Caco-2 (cell line): ENCODE results near the gene LDLRAD1. TPM values are rescaled to one million over a fixed set of nuclear protein-coding genes. Genes with fewer than 3 reads are reported as not detected.
A peak's percentile ranks its signal among the peaks of the same experiment; 100 is the strongest.

Experiments used
- BruUV-seq: library from RNA; stranded (reverse); fragments of 400-500 nt; replicated peaks from 2 replicates; lab custom pipeline; 2021; lab: Mats Ljungman, UMichigan
- CTCF ChIA-PET: fragments of 300-600 bp; sonication (Branson Sonifier 250); formaldehyde crosslinking; loops from one replicate; lab custom pipeline; 2022; ENCODE audit warnings: antibody characterized with exemption; lab: Charles Lee
- POLR2A ChIA-PET: fragments of 300-600 bp; sonication (Branson Sonifier 250); formaldehyde crosslinking; loops from one replicate; lab custom pipeline; 2022; ENCODE audit warnings: antibody characterized with exemption; lab: Charles Lee
- DNase-seq, 2 experiments: peaks; one replicate each; pipeline versions ENCODE4 v3.0.0 to v3.0.0-alpha.2; 2020 to 2022
- H3K27me3 ChIP-seq: replicated peaks from 2 replicates; pipeline ENCODE4 v1.6.0; 2011; ENCODE audit warnings: low read length; ENCODE audit not compliant: control insufficient read depth, insufficient read depth
- H3K36me3 ChIP-seq: 2 replicates; pipeline ENCODE4 v1.5.1; 2011; ENCODE audit warnings: low read length; ENCODE audit not compliant: control insufficient read depth, insufficient read depth
- H3K4me1 ChIP-seq: fragments of 250-450 bp; sonication (Bioruptor Pico); 2 replicates; pipeline ENCODE4 v1.5.1; 2020; ENCODE audit warnings: mild to moderate bottlenecking
- H3K4me3 ChIP-seq: 2 replicates; pipeline ENCODE4 v1.5.1; 2011; ENCODE audit warnings: low read depth, mild to moderate bottlenecking, control low read depth, low read length
- H3K9me3 ChIP-seq: fragments of 250-450 bp; sonication (Bioruptor Pico); 2 replicates; pipeline ENCODE4 v1.5.1; 2020; ENCODE audit warnings: mild to moderate bottlenecking, moderate library complexity
- H3K27ac Mint-ChIP-seq: one replicate; pipeline ENCODE4 v1.8.0; 2022; ENCODE audit warnings: mixed read lengths; ENCODE audit not compliant: unreplicated experiment
- H3K27me3 Mint-ChIP-seq: one replicate; pipeline ENCODE4 v1.8.0; 2022; ENCODE audit warnings: mixed read lengths; ENCODE audit not compliant: insufficient read depth, unreplicated experiment
- H3K36me3 Mint-ChIP-seq: one replicate; pipeline ENCODE4 v1.8.0; 2022; ENCODE audit warnings: mild to moderate bottlenecking, mixed read lengths; ENCODE audit not compliant: insufficient read depth, unreplicated experiment
- H3K4me1 Mint-ChIP-seq: one replicate; pipeline ENCODE4 v1.8.0; 2022; ENCODE audit warnings: low read depth, mixed read lengths; ENCODE audit not compliant: unreplicated experiment
- H3K4me3 Mint-ChIP-seq: one replicate; pipeline ENCODE4 v1.8.0; 2022; ENCODE audit warnings: mild to moderate bottlenecking, moderate library complexity, mixed read lengths; ENCODE audit not compliant: unreplicated experiment
- H3K9me3 Mint-ChIP-seq: one replicate; pipeline ENCODE4 v1.8.0; 2022; ENCODE audit warnings: mixed read lengths; ENCODE audit not compliant: unreplicated experiment
- CTCF ChIP-seq, 2 experiments: fragments of 200-600 bp in 1 of 2; IDR thresholded peaks; 1 replicate in 1 of 2; 2 replicates in 1 of 2; pipeline versions ENCODE4 v1.5.1 to v1.8.0; 2011 to 2022; ENCODE audit warnings: antibody characterized with exemption in 1 of 2, control low read depth in 1 of 2, inconsistent platforms in 1 of 2, low read depth in 1 of 2, low read length in 1 of 2, mild to moderate bottlenecking in 1 of 2, moderate library complexity in 1 of 2; ENCODE audit not compliant: insufficient read depth in 1 of 2, severe bottlenecking in 1 of 2, unreplicated experiment in 1 of 2
- intact Hi-C: fragments of 100-400 bp; cut with micrococcal nuclease; formaldehyde crosslinking; loops from one replicate; pipeline ENCODE4 v1.10.0; 2022; ENCODE audit not compliant: unreplicated experiment
- total RNA-seq: library from RNA; stranded (reverse); gene quantifications from 2 replicates; pipeline ENCODE4 v1.2.3, GENCODE V29; 2022

Gene LDLRAD1
- total RNA-seq, 1 experiment from 2014 or later = not detected

DNA sequence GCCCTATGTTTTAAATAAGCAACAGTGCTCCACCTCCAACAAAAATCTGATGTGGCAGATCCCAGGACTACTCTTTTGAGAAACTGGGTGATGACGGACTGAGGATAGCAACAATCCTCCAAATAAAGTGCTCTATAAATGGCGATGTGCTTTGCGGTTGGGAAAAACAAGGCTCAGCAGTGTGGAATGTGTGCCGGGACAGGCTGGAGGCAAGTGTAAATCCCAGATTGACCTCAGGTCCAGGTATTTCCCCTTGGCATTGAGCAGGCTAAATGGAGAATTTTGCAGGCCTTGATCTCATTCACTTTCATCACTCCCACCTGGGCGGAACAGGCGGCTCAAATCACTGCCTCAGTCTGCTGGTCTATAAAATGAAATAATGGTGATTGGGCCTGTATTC is 36.8 kb downstream of the LDLRAD1 start:
- TF ChIP-seq CTCF (IDR thresholded peaks at IDR 0.05; ENCODE audit: insufficient read depth in 1 of 2, low read depth in 1 of 2, low read length in 1 of 2, severe bottlenecking in 1 of 2, unreplicated experiment in 1 of 2) = no peak
- intact Hi-C loops = no loop called here
- H3K27ac Mint-ChIP-seq = no peak overlapping the region
- no TSS peak for BruUV-seq
- DNase-seq = no peak
- ChIA-PET CTCF (no interaction called here), POLR2A (no interaction called here)
- no peaks in the 10 kb centered on the region for H3K9me3 Mint-ChIP-seq
- no peaks in the 10 kb centered on the region for H3K36me3 ChIP-seq
- no peaks in the 10 kb centered on the region for H3K36me3 Mint-ChIP-seq
- H3K4me1 Mint-ChIP-seq = peaks cover 7% of the 10 kb centered on the region
- H3K4me3 ChIP-seq = no peak overlapping the region
- H3K9me3 ChIP-seq = no peaks in the 10 kb centered on the region
- H3K27me3 Mint-ChIP-seq = no peaks in the 10 kb centered on the region
- H3K4me3 Mint-ChIP-seq = no peak overlapping the region
- H3K4me1 ChIP-seq = peaks cover 4% of the 10 kb centered on the region; the same call in 1 of the 2 replicates
- no peaks in the 10 kb centered on the region for H3K27me3 ChIP-seq

DNA sequence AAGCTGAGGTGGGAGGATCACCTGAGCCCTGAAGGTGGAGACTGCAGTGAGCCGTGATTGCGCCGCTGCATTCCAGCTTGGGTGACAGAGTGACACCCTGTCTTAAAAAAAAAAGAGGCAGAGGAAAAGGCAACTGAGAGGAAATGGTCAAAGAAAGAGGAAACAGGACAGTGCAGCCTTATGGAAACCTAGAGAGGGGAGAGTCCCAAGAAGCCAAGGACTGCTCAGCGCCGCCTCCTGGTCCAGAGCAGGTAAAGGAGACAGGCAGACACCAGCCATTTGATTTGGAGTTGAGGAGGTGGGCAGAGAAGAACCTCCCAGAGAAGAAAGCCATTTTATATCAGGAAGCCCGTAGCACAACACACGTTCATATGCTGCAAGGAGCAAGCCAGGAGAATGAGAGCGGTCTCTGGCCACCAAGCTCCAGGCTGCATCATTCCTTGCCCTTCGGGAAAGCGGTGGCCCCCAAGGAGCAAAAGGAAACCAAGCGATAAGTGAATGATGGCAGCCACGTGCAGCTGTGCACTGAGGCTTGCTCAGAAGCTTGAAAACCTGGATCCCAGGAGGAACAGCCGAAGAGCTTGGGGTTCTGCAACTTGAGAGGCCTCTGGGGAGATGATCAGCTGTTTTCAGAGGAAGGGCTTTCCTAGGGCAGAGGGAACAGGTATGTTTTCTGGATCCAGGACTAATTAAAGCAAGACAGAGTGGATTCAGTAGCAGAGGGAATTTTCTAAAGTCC is 38.1 kb downstream of the LDLRAD1 start:
- Mint-ChIP-seq H3K9me3 (no peaks in the 10 kb centered on the region), H3K36me3 (peaks cover 9% of the 10 kb centered on the region), H3K27ac (peak overlapping the region; percentile 55), H3K4me1 (peaks cover 7% of the 10 kb centered on the region), H3K4me3 (no peak overlapping the region), H3K27me3 (no peaks in the 10 kb centered on the region)
- Histone ChIP-seq H3K27me3 (no peaks in the 10 kb centered on the region), H3K4me1 (peaks cover 4% of the 10 kb centered on the region; the same call in 1 of the 2 replicates), H3K9me3 (no peaks in the 10 kb centered on the region), H3K4me3 (no peak overlapping the region), H3K36me3 (no peaks in the 10 kb centered on the region)
- POLR2A ChIA-PET = no interaction called here
- CTCF ChIA-PET = no interaction called here
- no TSS peak for BruUV-seq
- intact Hi-C loops = no loop called here
- no peak for TF ChIP-seq CTCF (IDR thresholded peaks at IDR 0.05; ENCODE audit: insufficient read depth in 1 of 2, low read depth in 1 of 2, low read length in 1 of 2, severe bottlenecking in 1 of 2, unreplicated experiment in 1 of 2)
- DNase-seq = no peak

GRCh38 chr1:53975861-53976260 is 42.1 kb downstream of the LDLRAD1 start:
- peaks cover 16% of the 10 kb centered on the region for H3K36me3 Mint-ChIP-seq
- TF ChIP-seq CTCF (IDR thresholded peaks at IDR 0.05; ENCODE audit: insufficient read depth in 1 of 2, low read depth in 1 of 2, low read length in 1 of 2, severe bottlenecking in 1 of 2, unreplicated experiment in 1 of 2) = no peak
- BruUV-seq = no TSS peak

More at GRCh38 chr1:53975861-53976260, 42.1 kb downstream of the LDLRAD1 start:
- intact Hi-C loops = no loop called here
- no peaks in the 10 kb centered on the region for H3K4me1 Mint-ChIP-seq
- no peak for DNase-seq
- ChIA-PET CTCF (no interaction called here), POLR2A (no interaction called here)
- Histone ChIP-seq H3K27me3 (no peaks in the 10 kb centered on the region), H3K4me1 (no peaks in the 10 kb centered on the region), H3K4me3 (no peak overlapping the region), H3K9me3 (no peaks in the 10 kb centered on the region), H3K36me3 (no peaks in the 10 kb centered on the region)
- no peaks in the 10 kb centered on the region for H3K27me3 Mint-ChIP-seq
- no peak overlapping the region for H3K27ac Mint-ChIP-seq
- H3K4me3 Mint-ChIP-seq = no peak overlapping the region
- no peaks in the 10 kb centered on the region for H3K9me3 Mint-ChIP-seq
